ENCODE data around the gene TCOF1. TPM values are rescaled to one million over a fixed set of nuclear protein-coding genes. Genes with fewer than 3 reads are reported as not detected.

Gene TCOF1
- total and polyA plus RNA-seq, 2 donors from 2014 or later: 12.2 to 23.5 TPM

- DNase-seq: peak in 1 of 5 donors; percentile 51
- no peak overlapping the region for H3K4me3 ChIP-seq (ENCODE audit: low read length in 3 of 3)
- no peak overlapping the region for H3K9ac ChIP-seq (ENCODE audit: low read length in 3 of 3)
- no peaks in the 10 kb centered on the region for H3K27me3 ChIP-seq (ENCODE audit: control insufficient read depth, insufficient read depth, low read length)
- no peaks in the 10 kb centered on the region for H3K9me3 ChIP-seq (ENCODE audit: control insufficient read depth in 2 of 3, insufficient read depth in 1 of 3, low read length in 3 of 3)
- FAIRE-seq: no peak
- no peaks in the 10 kb centered on the region for H3K36me3 ChIP-seq (ENCODE audit: control insufficient read depth in 2 of 3, insufficient read depth in 3 of 3, low read length in 3 of 3)
- intact Hi-C loops (cut with DNase I): no loop called here
- no peak for TF ChIP-seq CTCF (IDR thresholded peaks at IDR 0.05; ENCODE audit: borderline replicate concordance, extremely low read depth, insufficient read depth)
- no peaks in the 10 kb centered on the region for H3K4me1 ChIP-seq (ENCODE audit: control insufficient read depth in 2 of 3, insufficient read depth in 2 of 3, low read depth in 1 of 3, low read length in 3 of 3)
- H3K27ac ChIP-seq (ENCODE audit: low read depth in 2 of 2, low read length in 2 of 2): no peak overlapping the region
Measured at GRCh38 chr5:150329881-150330876, 27.3 kb upstream of the TCOF1 start.

GRCh38 chr5:150333400-150333799, 24.1 kb upstream of the TCOF1 start:
- no peaks in the 10 kb centered on the region for H3K4me1 ChIP-seq (ENCODE audit: control insufficient read depth in 2 of 3, insufficient read depth in 2 of 3, low read depth in 1 of 3, low read length in 3 of 3)
- TF ChIP-seq CTCF (IDR thresholded peaks at IDR 0.05; ENCODE audit: borderline replicate concordance, extremely low read depth, insufficient read depth): no peak
- H3K4me3 ChIP-seq (ENCODE audit: low read length in 3 of 3): no peak overlapping the region
- intact Hi-C loops (cut with DNase I): no loop called here
- DNase-seq (peak in 1 of 5 donors; percentile 1), FAIRE-seq (no peak)
- H3K27ac ChIP-seq (ENCODE audit: low read depth in 2 of 2, low read length in 2 of 2): no peak overlapping the region
- H3K27me3 ChIP-seq (ENCODE audit: control insufficient read depth, insufficient read depth, low read length): no peaks in the 10 kb centered on the region
- no peaks in the 10 kb centered on the region for H3K36me3 ChIP-seq (ENCODE audit: control insufficient read depth in 2 of 3, insufficient read depth in 3 of 3, low read length in 3 of 3)
- no peak overlapping the region for H3K9ac ChIP-seq (ENCODE audit: low read length in 3 of 3)
- H3K9me3 ChIP-seq (ENCODE audit: control insufficient read depth in 2 of 3, insufficient read depth in 1 of 3, low read length in 3 of 3): no peaks in the 10 kb centered on the region

- no peaks in the 10 kb centered on the region for H3K9me3 ChIP-seq (ENCODE audit: control insufficient read depth in 2 of 3, insufficient read depth in 1 of 3, low read length in 3 of 3)
- no peaks in the 10 kb centered on the region for H3K4me1 ChIP-seq (ENCODE audit: control insufficient read depth in 2 of 3, insufficient read depth in 2 of 3, low read depth in 1 of 3, low read length in 3 of 3)
- no peaks in the 10 kb centered on the region for H3K36me3 ChIP-seq (ENCODE audit: control insufficient read depth in 2 of 3, insufficient read depth in 3 of 3, low read length in 3 of 3)
- FAIRE-seq: no peak
- DNase-seq: peak in 1 of 5 donors; percentile 1
- H3K27ac ChIP-seq (ENCODE audit: low read depth in 2 of 2, low read length in 2 of 2): no peak overlapping the region
- TF ChIP-seq CTCF (IDR thresholded peaks at IDR 0.05; ENCODE audit: borderline replicate concordance, extremely low read depth, insufficient read depth): no peak
- no peak overlapping the region for H3K4me3 ChIP-seq (ENCODE audit: low read length in 3 of 3)
- H3K27me3 ChIP-seq (ENCODE audit: control insufficient read depth, insufficient read depth, low read length): no peaks in the 10 kb centered on the region
- intact Hi-C loops (cut with DNase I): no loop called here
- H3K9ac ChIP-seq (ENCODE audit: low read length in 3 of 3): no peak overlapping the region
Measured at GRCh38 chr5:150335778-150336177, 21.7 kb upstream of the TCOF1 start.
